NCI-H1092 (cell line): Measurements from ENCODE around the gene CXCL5.
"Not testable (repeated sequence)": the region's sequence is repeated elsewhere in the genome, so short reads cannot be mapped to it uniquely, and the experiment has no call there.

Source experiments
- DNase-seq: peaks from one replicate; lab custom pipeline; 2025; lab: John Stamatoyannopoulos, UW

Gene CXCL5

GRCh38 chr4:73970945-73971344 lies 27.5 kb downstream of the CXCL5 start:
- DNase-seq: no peak

- no peak for DNase-seq
These were observed 28.5 kb downstream of the CXCL5 start for GRCh38 chr4:73970011-73970410.

GRCh38 chr4:73967866-73968265 lies 30.6 kb downstream of the CXCL5 start:
- no peak for DNase-seq

- DNase-seq: no peak
These were observed 33.4 kb downstream of the CXCL5 start for GRCh38 chr4:73964862-73965611.

- no peak for DNase-seq
These were observed 35.8 kb downstream of the CXCL5 start for GRCh38 chr4:73962724-73963123.

GRCh38 chr4:73959041-73959440 lies 39.4 kb downstream of the CXCL5 start:
- not testable (repeated sequence) for DNase-seq

- DNase-seq: no peak
These were observed 46.1 kb downstream of the CXCL5 start for GRCh38 chr4:73952352-73952751.

GRCh38 chr4:73950376-73950920 lies 48.0 kb downstream of the CXCL5 start:
- not testable (repeated sequence) for DNase-seq

- no peak for DNase-seq
These were observed 49.3 kb downstream of the CXCL5 start for GRCh38 chr4:73948990-73949706.

- DNase-seq: no peak
These were observed 50.2 kb downstream of the CXCL5 start for GRCh38 chr4:73948291-73948690.

GRCh38 chr4:73947239-73947985 lies 51.1 kb downstream of the CXCL5 start:
- no peak for DNase-seq

- no peak for DNase-seq
These were observed 52.6 kb downstream of the CXCL5 start for GRCh38 chr4:73945674-73946449.
